ENCODE measurements around the gene SZT2. TPM values are rescaled to one million over a fixed set of nuclear protein-coding genes. Genes with fewer than 3 reads are reported as not detected.

SZT2 gene
- total RNA-seq, 1 donor from 2014 or later, result 39.4 TPM

DNA sequence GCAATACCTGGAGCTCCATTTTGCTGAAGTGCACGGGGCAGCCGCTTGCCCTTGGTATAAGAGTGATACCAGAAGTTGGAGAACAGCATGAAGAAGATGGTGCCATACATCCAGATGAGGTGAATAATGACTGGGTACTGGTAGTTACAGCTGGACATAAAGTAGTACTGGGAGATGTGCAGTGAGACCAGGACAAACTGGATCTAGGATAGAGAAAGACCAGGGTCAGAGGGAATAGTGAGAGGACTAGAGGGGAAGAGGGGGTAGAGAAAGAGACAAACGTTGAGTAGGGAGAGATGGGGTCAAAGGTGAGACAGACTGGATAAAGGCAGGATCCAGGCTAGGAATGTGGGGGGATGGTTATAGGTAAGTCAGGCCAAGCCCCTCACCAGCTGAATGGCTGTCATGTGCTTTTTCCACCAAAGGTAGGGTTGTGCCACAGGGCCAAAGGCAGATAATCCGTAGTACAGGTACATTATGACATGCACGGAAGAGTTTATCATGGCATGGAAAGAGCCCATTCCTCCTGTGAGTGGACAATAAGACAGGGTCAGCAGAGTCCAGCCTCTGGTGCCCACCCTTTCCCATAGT is 25.7 kb upstream of the SZT2 start:
- no peak overlapping the region for H3K27ac Mint-ChIP-seq (ENCODE audit: unreplicated experiment)
- H3K9me3 Mint-ChIP-seq, result no peaks in the 10 kb centered on the region
- no peak for DNase-seq (ENCODE audit: low read depth, low spot score)
- H3K36me3 Mint-ChIP-seq (ENCODE audit: low read depth), result peaks cover 34% of the 10 kb centered on the region
- H3K27me3 Mint-ChIP-seq (ENCODE audit: low read depth), result no peaks in the 10 kb centered on the region
- TF ChIP-seq, protein P1, sequence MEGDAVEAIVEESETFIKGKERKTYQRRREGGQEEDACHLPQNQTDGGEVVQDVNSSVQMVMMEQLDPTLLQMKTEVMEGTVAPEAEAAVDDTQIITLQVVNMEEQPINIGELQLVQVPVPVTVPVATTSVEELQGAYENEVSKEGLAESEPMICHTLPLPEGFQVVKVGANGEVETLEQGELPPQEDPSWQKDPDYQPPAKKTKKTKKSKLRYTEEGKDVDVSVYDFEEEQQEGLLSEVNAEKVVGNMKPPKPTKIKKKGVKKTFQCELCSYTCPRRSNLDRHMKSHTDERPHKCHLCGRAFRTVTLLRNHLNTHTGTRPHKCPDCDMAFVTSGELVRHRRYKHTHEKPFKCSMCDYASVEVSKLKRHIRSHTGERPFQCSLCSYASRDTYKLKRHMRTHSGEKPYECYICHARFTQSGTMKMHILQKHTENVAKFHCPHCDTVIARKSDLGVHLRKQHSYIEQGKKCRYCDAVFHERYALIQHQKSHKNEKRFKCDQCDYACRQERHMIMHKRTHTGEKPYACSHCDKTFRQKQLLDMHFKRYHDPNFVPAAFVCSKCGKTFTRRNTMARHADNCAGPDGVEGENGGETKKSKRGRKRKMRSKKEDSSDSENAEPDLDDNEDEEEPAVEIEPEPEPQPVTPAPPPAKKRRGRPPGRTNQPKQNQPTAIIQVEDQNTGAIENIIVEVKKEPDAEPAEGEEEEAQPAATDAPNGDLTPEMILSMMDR (conservative IDR thresholded peaks at IDR 0.05), result no peak
- H3K4me1 Mint-ChIP-seq, result peaks cover 65% of the 10 kb centered on the region
- peak overlapping the region; percentile 82 for H3K4me3 Mint-ChIP-seq

- Mint-ChIP-seq H3K36me3 (ENCODE audit: low read depth) (peaks cover 27% of the 10 kb centered on the region), H3K9me3 (no peaks in the 10 kb centered on the region), H3K27ac (ENCODE audit: unreplicated experiment) (no peak overlapping the region), H3K27me3 (ENCODE audit: low read depth) (no peaks in the 10 kb centered on the region), H3K4me1 (peaks cover 51% of the 10 kb centered on the region), H3K4me3 (peak overlapping the region; percentile 82)
- TF ChIP-seq, protein P1 (conservative IDR thresholded peaks at IDR 0.05), result no peak
- DNase-seq (ENCODE audit: low read depth, low spot score), result no peak
Observed at GRCh38 chr1:43365678-43366077, 24.0 kb upstream of the SZT2 start.

- Mint-ChIP-seq H3K4me1 (peaks cover 46% of the 10 kb centered on the region), H3K9me3 (no peaks in the 10 kb centered on the region), H3K4me3 (peak overlapping the region; percentile 82), H3K27me3 (ENCODE audit: low read depth) (no peaks in the 10 kb centered on the region), H3K27ac (ENCODE audit: unreplicated experiment) (no peak overlapping the region), H3K36me3 (ENCODE audit: low read depth) (peaks cover 25% of the 10 kb centered on the region)
- DNase-seq (ENCODE audit: low read depth, low spot score), result no peak
- TF ChIP-seq, protein P1 (conservative IDR thresholded peaks at IDR 0.05), result no peak
Observed at GRCh38 chr1:43366179-43366578, 23.5 kb upstream of the SZT2 start.

DNA sequence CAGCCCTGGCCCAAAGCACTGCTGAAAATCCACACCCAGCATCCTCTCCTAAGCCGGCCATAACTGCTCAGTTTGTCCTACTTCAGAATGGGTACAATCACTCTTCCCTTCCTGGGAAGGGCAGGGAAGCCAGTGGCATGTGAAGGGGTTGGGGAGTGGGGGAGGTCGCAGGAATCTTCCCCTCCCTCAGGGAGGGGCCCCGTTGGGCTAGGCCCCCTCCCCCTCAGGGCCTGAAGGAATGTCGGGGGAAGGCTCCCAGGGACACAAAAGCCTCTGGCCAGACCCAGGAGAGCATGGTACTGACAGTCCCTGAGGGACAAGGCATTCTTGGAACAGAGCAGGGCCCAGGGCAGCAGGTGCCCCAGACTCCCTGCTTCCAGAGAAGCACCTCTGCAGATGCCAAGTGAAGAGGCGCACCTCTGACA is 23.1 kb upstream of the SZT2 start:
- H3K4me1 Mint-ChIP-seq, result peaks cover 42% of the 10 kb centered on the region
- no peaks in the 10 kb centered on the region for H3K27me3 Mint-ChIP-seq (ENCODE audit: low read depth)
- H3K27ac Mint-ChIP-seq (ENCODE audit: unreplicated experiment), result no peak overlapping the region
- H3K36me3 Mint-ChIP-seq (ENCODE audit: low read depth), result peaks cover 20% of the 10 kb centered on the region
- DNase-seq (ENCODE audit: low read depth, low spot score), result no peak
- no peaks in the 10 kb centered on the region for H3K9me3 Mint-ChIP-seq
- TF ChIP-seq, protein P1 (conservative IDR thresholded peaks at IDR 0.05), result no peak
- peak overlapping the region; percentile 86 for H3K4me3 Mint-ChIP-seq

DNA sequence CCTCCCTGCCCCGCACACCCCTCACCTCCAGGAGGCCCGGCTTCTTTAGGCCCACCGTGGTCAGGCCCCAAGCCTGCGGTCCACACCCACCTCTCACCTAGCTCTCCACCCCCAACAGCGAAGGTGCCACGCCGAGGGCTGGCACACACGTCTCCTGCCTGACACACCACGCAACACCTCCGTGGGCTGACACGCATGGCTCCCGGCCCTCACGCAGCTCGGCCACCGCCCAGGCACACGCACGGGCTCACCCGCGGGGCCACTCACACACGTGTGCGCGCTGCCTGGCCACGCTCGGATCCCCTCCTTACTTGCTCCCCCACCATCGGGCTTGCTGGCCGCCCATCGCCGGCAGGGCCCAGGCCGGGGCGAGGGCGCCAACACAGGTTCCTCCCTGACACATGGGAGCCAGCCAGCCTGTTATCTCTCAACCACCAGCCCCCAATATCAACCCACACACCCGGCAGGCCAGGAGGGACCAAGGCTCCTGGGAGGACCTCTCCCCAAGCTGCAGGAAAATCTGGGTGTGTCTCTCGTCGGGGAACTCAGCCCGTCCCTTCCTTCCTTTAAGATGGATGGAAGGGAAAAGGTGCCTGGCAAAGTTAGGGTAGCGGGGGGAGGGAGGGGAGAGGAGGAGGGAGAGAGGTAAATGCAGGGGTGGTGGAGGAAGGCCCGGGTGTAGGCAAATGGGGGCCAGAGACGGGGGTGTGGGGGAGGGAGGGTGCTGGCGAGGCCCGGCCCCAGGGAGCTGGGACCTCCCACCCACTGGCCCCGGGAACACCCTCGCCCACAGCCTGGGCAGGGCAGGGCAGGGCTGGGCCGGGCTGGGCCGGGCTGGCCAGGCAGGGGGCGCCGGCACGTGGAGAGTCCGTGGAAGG is 22.4 kb upstream of the SZT2 start:
- Mint-ChIP-seq H3K27ac (ENCODE audit: unreplicated experiment) (no peak overlapping the region), H3K27me3 (ENCODE audit: low read depth) (no peaks in the 10 kb centered on the region), H3K4me1 (peaks cover 35% of the 10 kb centered on the region), H3K9me3 (no peaks in the 10 kb centered on the region), H3K36me3 (ENCODE audit: low read depth) (peaks cover 15% of the 10 kb centered on the region), H3K4me3 (peak overlapping the region; percentile 86)
- no peak for DNase-seq (ENCODE audit: low read depth, low spot score)
- TF ChIP-seq, protein P1 (conservative IDR thresholded peaks at IDR 0.05), result no peak
